Endothelial cell of umbilical vein (primary cell): ENCODE measurements around the gene CMIP.

Experiments
- CTCF ChIP-seq, 2 donors: IDR thresholded peaks; 1 replicate in 1 of 2; 2 replicates in 1 of 2; pipeline ENCODE4 v1.5.1; 2011; ENCODE audit warnings: low read length in 2 of 2, mild to moderate bottlenecking in 2 of 2, moderate library complexity in 2 of 2, control low read depth in 1 of 2, inconsistent platforms in 1 of 2, low read depth in 1 of 2; ENCODE audit not compliant: insufficient read depth in 1 of 2; ENCODE audit errors: extremely low read depth in 1 of 2
- EZH2 ChIP-seq: IDR thresholded peaks from 2 replicates; pipeline ENCODE4 v1.6.1; 2012; ENCODE audit warnings: borderline replicate concordance, low read depth, mild to moderate bottlenecking, moderate library complexity, low read length, inconsistent platforms; ENCODE audit not compliant: severe bottlenecking
- FOS ChIP-seq: IDR thresholded peaks from 2 replicates; pipeline ENCODE4 v1.6.1; 2011; ENCODE audit warnings: mild to moderate bottlenecking, low read length, moderate library complexity, borderline replicate concordance; ENCODE audit not compliant: insufficient read depth
- GATA2 ChIP-seq: IDR thresholded peaks from 2 replicates; pipeline ENCODE4 v1.7.0; 2011; ENCODE audit warnings: low read depth, mild to moderate bottlenecking, moderate library complexity, mixed read lengths, low read length; ENCODE audit not compliant: insufficient read length, insufficient read depth
- JUN ChIP-seq: IDR thresholded peaks from 2 replicates; pipeline ENCODE4 v1.6.1; 2011; ENCODE audit warnings: borderline replicate concordance, low read depth; ENCODE audit not compliant: insufficient read length, insufficient read depth
- MAX ChIP-seq: IDR thresholded peaks from 2 replicates; pipeline ENCODE4 v1.6.1; 2011; ENCODE audit not compliant: insufficient read depth, insufficient read length
- MYC ChIP-seq: IDR thresholded peaks from one replicate; pipeline ENCODE4 v1.6.1; 2011; ENCODE audit warnings: mild to moderate bottlenecking, low read depth, low read length
- POLR2A ChIP-seq: IDR thresholded peaks from 2 replicates; pipeline ENCODE4 v1.6.1; 2012; ENCODE audit warnings: low read depth, mild to moderate bottlenecking, control low read depth, low read length
- POLR2AphosphoS5 ChIP-seq: IDR thresholded peaks from 2 replicates; pipeline ENCODE4 v1.6.1; 2012; ENCODE audit warnings: low read depth, mild to moderate bottlenecking, control low read depth, low read length, moderate library complexity; ENCODE audit not compliant: insufficient read depth

GRCh38 chr16:81709016-81709900 lies 264.6 kb downstream of the CMIP start:
- TF ChIP-seq CTCF (IDR thresholded peaks at IDR 0.05; ENCODE audit: extremely low read depth in 1 of 2, insufficient read depth in 1 of 2, low read depth in 1 of 2, low read length in 2 of 2) (no peak), POLR2A (no peak), EZH2 (no peak), MAX (no peak), POLR2AphosphoS5 (no peak), GATA2 (no peak), FOS (no peak), MYC (no peak), JUN (no peak)
